D341Med (cell line): ENCODE data around the gene CEND1.
A peak's percentile ranks its signal among the peaks of the same experiment; 100 is the strongest.

ENCODE experiments used
- DNase-seq: peaks from one replicate; pipeline ENCODE4 v3.0.0; 2012; ENCODE audit warnings: low spot score

Gene CEND1

DNA sequence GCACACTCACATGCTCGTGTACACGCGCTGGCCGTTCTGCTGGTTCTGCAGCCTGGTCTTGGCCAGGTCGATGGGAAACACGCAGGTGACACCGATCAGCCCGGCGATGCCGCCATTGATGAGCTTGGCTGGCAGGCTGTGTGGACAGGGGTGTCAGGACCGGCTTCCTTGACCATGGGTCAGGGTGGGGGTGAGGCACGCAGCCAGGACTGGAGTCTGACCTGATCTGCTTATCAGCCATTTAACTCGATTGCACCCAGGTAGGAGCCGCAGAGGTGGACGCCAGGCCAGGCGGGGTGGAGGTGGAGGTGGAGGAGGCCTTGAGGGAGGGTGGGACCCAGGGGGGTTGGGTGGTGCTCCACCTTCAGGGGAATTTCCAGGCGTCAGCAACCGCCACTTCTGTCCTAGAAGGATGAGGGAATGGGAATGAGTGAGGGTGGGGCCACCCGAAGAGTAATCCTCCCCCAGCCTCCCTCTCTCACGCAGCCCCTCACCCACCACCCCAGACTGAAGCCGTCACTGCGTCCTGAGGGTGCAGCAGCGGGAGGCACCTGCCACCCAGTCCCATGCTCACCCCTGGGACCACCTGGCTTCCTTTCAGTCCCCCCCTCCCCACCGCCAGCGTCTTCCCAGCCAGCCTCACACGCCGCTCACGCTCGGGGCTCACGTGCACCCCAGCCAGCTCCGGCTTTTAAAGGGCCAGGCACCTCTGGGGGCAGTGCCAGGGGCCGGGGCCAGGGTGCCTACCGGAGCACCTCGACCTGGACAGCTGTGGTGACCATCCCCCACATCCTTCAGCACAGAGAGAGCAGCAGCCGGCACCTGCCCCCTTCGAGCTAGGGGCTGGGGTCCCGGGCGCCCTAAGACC, 5.1 kb upstream of the CEND1 start:
- DNase-seq = peak; percentile 79

DNA sequence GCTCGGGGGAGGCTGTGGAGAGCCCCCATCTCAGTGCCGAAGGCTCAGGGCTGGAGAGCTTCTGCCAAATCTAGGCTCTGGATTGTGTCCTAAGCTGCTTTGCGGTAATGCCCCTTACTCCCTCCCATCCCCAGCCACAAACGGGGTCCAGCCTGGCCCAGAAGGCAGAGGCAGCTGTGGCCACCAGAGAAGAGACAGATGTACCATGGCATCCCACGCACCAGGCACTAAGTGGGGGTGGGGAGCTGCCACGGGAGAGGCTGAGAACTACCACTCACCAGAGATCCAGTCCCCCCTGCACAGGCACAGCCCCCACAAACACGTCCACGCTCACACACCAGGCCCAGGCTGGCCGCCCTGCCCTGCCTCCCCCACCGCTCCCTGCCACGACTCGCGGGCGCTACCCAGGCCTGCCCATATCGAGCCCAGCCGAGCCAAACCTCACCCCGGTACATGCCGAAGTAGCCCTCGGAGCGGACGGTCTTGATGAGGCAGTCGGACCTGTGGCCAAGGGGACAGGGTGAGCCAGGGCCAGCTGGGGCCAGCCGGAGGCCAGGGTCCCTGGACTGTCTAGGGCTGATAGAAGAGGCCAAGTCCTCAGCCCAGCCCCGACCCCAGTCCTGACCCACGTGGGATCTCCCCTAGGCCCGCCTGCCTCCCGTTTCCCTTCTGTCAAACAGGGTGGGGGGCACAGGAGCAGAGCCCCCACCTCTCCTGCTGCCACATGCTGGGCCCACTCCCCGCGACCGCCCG, 4.3 kb upstream of the CEND1 start:
- DNase-seq = no peak

DNA sequence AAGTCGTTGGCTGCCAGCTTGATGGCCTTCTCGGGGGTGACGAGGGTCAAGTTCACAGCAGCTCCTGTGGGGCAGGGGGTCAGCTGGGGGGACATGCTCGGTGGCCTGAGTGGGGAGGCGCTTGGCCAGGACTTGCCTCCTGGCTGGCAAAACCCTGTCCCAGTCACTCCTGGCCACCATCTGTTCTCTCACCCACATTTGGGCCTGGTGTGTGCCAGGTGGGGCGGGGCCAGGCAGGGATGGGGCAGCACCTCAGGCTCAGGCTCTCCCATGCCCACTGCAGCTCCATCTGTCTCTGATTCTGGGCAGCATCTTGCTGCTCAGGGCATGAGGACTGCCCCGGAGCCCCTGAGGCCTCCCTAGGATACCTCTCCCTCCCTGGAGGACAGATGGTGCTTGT, 3.7 kb upstream of the CEND1 start:
- peak; percentile 71 for DNase-seq

DNA sequence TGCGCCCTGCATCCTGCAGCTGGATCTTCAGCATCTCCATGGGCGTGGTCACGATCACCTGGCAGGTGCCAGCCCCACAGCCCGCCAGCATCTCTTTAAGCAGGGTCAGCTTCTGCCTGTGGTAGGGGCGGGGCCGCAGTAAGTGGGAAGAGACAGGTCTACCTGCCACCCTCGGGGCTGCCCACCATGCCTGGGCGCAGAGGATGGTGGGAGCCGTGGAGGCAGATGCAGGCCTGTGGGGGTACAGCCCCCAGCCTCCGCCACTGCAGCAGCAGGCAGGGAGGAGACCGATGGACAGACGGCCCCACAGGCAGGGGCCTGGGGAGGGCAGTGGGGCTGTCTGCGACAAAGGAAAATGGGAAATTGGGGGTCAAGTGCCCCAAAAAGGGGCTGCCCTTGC, 3.0 kb upstream of the CEND1 start:
- DNase-seq = no peak

DNA sequence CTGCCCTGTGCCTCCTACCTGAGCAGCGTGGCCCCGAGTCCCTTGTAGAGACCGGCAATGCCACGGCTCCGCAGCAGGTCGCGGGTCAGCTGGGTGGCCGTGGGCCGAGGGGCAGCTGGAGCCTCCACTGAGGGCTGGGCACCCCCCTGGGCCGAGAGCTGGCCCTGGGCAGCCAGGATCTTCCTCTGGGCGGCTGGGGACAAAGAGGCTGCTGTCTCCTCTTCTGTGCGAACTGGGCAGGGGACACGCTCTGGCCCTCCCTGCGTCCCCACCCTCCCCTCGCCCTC, 2.6 kb upstream of the CEND1 start:
- DNase-seq = no peak

DNA sequence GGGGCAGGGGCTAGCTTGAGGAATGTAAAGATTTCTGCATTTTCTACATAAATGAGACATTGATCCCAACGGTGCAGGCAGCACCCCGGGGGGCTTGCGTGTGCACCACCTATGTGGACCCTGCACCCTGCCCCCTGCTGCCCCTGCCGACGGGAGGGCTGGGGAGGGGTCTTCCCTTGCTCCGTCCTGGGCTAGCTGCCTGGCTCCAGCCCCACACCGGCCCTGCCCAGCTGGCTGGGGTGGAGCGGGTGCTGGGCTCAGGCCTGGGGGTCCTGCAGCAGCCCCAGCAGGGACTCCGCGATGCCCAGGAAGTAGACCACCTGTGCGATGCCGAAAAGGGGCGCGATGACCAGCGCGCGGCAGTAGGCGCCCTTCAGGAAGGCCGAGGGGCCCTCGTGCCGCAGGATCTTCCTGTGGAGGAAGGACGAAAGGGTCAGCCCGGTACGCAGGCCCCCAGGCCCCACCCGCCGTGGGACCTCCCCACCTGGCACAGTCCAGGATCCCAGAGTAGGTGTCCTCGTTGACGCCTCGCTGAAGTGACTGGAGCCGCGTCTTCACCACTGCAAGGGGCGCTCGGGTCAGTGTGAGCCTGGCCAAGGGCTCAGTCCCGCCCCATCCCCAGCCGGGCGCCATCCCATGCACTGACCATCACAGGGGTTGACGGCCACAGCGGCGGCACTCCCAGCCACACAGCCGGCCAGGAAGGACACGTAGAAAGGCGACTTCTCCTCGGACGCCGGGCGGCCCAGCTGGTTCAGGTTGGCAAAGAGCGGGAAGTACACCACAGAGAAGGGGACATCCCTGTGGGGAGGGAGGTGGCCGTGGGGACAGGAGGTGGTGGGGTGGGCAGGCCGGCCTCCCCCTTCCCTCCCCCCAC, 2.0 kb upstream of the CEND1 start:
- DNase-seq = no peak

DNA sequence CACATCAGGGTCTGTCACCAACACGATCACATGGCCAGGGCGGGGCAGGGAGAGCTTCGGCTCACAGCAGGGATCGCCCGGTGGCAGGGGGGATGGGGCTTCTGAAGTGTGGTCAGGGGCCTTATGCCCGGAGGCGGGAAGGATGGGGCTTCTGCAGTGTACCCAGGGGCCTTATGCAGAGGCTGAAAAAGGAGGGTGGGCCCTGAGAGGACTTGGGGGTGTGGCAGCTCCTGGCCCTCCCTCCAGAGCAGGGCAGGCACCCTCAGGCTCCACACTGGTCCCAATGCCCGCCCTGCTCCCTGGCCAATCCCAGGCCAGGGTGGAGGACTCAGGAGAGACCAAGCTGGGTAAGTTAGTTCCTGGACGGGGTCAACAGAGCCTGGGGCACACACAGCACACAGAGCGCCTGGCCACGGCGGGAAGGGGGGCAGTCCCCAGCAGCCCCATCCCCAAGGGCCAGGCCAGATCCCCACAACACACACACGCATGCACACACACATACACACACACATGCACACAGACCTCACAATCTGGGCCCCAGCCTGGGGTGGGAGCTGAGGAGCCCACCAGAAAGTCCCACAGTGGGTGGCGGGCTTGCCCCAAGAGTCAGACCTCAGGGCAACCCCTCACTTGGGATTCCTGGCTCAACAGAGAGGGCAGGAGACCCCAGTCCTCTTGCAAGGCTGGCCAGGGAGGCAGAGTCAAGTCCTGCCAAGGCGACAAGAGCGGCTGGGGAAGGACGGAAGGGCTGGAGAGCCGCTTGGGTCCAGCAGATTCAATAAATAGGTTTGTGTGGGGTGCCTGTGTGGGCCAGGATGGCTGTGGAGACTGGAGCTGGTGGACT, 1.1 kb upstream of the CEND1 start:
- DNase-seq = no peak

DNA sequence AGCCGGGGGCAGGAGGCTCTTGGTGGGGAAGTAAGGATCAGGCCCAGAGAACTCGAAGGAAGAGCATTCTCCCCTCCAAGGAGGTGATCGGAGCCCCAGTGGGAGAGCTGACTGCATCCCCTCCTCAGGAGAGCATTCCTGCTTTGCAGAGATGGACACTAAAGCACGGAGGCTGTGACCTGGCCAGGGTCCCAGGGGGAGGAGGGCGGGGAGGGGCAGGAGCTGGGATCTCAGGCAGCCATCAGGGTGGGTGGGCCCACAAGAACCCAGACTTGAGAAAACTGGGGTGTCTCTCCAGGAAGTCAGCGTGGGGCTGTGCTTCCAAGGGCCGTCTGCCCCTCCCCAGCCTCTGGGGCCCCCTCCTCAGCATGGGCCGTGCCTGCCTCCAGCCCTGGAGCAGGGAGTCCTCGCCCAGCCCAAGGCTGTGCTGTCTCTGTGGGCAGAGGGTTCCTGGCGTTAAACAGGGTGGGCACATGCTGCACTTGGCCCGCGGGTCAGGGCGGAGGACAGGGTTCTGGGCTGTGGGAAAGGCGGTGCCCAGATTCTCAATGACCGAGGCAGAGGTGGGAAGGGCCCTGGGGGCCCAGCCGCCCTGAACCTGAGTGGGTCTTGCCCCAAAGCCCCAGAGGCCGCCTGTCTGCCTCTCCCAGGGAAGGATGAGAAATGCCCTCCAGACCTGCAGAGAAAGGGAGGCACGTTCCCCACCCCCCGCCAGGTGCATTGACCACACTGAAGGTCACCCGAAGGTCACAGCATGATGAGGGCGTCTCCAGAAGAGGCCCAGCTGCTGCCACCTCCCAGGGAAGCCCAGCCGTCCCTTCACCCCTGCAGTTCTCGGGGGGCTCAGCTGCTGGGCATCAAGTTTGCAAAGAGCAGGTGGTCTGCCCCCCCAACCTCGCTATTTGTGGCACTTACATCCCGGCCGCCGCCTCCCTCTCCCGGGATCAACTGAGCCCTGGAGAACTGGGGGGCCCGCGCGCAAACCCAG, 643 bp downstream of the CEND1 start:
- DNase-seq = no peak

DNA sequence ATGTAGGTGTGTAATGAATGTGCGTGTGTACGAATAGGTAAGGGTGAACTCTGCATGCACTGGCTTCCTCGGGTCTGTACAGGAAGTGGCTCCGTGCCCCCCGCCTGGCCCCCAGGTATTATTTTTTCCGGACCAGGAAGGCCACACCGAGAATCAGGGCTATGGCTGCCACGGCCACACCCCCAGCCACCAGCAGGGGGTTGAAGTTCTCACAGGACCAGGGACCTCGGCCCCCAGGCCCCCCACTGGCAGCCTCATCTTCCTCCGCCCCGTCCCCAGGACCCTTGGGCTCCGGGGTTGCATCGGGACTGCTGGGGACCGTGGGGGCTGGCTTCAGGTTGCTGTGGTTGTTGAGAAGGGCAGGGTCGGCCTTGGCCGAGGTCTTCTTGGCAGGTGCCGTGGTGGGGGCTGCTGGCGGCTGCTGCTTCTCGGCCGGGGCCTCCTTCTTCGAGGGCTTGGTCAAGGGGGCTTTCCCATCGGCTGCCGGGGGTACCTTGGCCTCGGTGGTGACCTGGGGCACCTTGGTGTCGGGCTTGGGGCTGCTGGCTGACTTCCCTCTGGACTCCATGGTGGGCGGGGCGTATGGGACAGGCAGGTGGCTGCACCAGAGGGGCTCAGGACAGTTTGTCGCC, 1.8 kb downstream of the CEND1 start:
- no peak for DNase-seq

DNA sequence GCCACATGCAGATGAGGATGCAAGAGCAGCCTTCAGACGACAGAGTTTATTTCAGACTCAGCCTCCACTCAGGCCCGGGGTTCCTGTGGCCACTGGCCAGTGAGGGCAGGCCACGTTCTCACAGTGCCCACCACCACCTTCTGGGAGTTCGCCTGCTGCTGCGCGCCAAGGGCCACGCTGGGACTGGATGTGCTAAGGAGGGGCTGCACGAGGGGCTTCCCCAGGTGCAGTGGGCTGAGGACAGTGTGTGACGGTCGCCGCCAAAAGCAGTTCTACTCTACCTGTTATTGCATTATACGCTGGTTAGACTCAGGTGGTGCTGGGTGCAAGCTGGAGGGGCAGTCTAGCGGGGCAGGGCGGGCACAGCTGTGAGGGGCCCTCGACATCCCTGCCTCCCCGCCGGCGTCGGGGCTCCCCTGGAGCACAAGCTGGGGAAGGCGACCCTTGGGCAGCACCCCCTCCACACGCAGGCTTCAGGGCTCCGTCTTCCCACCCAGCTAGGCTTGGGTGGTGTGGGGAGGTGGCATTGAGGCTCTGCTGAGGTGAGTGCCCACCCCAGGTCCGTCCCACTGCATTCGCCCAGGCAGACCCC, 2.7 kb downstream of the CEND1 start:
- DNase-seq = no peak

DNA sequence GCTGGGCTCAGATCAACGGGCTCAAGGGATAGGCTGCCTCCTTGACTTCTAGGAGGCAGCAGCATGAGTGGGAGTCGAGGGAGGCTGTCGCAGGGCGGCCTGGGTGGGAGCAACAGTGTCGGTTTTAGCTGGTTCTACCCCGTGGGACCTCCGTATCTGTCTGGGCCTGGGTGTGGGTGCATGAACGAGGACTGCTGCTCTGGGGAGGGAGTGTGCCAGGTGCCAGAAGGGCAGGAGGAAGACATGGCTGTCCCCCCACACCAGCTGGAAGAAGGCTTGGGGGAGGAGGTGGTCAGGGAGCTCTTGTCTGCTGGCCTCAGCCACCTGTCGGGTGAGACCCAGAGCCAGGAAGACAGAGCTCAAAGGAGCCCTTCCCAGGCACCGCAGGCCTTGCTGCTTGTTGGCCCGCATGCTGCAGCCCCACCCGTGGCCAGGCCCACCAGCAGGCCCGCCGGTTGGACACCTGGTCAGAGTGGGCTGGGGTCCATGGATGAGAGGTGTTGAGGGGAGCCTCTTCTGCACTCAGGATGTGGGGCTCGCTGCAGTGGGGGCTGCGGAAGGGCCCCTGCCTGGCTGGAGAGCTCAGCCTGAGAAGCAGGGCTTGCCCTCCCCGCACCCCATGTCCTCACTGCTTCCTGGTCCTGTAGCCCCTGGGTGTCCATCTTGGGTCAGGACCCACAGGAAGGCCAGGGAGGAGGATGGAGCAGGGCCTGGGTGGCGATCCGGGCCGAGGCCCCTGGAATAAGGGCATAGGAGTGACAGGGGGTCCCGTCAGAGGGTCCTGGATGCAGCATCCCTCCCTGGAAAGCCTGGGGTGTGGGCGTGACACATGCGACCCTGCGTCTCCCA, 3.4 kb downstream of the CEND1 start:
- DNase-seq = no peak

DNA sequence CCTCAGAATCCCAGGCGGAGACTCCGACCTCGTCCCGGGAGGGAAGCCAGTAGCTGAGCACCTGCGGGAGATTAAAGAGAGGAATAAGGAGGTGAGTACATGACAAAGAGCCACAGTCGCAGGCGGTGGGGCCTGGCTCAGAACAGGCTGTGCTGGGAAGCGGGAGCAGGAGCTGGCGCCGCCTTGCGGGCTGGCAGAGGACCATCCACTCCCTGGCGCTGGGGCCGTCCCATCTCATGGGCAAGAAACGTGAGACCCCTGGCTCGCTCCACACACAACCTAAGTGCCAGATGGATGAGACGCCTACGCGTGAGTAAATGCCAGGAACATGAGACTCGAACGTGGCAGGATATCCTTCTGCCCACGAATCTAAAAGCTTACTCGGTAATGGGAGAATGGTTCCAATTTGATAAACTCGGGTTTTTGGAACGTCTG, 6.3 kb downstream of the CEND1 start:
- DNase-seq = peak; percentile 90

DNA sequence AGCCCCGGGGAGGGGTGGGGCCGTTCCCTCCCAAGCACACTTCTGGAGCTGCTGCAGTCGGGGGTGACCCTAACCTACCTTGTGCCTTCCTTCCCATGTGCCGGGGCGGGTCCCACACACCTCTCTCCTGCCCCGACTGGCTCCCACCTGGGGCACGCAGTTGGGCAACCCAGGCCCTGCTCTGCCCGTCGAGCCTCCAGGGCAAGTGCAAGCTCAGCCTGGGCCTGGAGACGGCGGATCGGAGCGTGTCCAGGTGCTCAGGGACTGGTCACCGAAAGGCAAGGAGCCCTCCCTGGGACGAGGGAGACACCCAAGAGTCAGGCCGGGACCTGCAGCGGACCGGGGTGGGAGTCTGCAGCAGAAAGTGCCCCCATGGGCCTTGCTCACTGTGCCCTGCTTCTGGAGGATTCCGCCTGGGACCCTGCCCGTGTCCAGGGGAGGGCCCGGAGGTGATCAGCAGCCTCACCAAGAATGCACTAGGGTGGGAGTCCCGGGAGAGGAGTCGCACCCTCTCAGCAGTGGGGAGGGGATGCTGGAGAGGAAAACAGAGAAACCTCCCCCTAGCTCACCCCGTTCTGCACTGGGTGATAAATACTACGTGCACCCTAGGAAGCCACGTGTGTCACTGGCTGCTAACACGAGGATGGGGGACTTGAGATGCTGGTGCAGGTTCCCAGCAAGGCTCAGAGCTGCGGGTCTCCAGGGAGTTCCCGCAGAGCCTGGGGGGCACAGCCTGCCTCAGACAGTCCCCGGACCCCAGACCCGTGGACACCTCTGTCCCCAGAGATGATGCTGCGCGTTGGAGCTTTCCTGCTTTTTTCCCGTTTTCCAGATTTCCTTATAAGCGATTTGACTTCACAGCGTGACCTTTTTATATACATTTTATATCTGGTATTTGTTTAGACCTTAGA, 7.4 kb downstream of the CEND1 start:
- no peak for DNase-seq

DNA sequence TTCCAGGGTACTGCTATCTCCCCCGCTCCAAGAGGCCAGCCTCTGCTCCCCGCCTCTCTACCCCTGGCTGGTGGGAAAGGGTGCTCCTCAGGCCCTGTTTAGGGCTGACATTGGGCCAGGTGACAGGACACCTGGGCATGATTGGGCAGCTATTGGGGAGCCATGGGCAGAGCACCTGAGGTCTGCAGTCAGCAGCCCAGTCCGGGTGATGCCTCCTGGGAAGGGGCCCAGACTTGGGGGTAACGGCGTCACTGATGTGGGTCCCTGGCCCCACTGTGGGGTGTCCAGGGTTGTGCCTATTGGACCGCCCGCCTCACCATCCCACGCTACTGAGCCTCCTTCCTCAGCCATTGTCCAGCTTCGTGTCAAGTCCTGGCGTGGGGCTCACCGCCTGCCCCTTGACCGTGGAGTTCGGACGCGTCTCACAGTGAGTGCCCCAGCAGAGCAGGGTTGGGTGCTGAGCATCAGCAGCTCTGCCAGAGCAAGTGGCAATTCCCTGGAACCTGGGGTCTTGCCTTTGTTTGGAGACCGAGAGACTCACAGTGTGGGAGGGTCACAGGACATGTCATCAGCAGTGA, 9.8 kb downstream of the CEND1 start:
- DNase-seq = no peak

DNA sequence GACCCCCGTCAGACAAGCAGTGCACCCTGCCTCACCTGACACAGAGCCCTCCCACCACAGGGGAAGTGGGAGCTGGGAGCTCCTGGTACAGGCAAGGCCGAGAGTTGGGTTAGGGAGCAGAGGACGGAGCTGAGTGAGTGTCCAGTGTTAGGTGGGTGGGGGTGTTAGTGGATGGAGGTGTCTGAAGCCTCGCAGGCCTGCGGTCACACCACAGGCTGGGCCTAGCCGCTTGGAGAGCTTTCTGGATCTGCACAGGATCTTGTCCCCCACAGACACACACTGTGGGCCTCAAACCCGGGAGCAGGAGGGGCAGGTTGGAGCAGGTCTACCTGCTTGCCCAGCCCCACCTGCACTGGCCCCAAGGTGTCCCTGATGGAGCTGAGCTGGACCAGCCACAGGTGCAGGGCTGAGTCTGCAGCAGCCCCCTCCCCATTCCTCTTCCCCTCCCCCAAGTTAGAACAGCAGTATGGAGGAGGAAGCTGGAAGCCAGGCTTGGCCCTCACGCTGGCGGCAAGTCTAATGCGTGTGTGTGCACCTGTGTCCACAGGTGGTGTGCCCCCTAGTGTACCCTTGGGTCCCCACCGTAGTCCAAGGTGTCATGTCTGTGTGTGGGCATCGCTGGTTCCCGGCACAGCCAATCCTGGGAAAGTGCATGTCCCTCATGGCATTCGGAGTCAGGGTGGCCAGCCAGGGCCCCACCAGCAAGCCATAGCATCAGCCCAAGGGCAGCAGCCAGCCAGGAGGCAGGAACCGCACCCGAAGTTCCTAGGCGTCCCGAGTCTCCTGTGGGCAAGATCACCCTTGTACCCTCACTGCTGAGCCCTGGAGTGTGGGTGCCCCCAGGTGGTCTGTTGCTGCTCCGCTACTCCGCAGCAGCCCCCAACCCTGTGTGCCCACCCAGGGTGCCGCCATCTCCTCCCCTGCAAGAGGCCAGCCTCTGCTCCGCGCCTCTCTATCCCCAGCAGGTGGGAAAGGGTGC, 10.6 kb downstream of the CEND1 start:
- DNase-seq = no peak
